GM18520 (cell line): Measurements from ENCODE around the gene RHOT1.
"Not testable (repeated sequence)": the region's sequence is repeated elsewhere in the genome, so short reads cannot be mapped to it uniquely, and the experiment has no call there.

Experiments
- ATAC-seq: cut with Tn5 transposase; IDR thresholded peaks from one replicate; pipeline ENCODE4 v1.9.1; 2021; ENCODE audit not compliant: unreplicated experiment

Gene RHOT1

GRCh38 chr17:32223703-32224102 lies 81.4 kb downstream of the RHOT1 start:
- no peak for ATAC-seq

- ATAC-seq: no peak
Measured at GRCh38 chr17:32226886-32227285, 84.6 kb downstream of the RHOT1 start.

- ATAC-seq: no peak
Measured at GRCh38 chr17:32227910-32228309, 85.6 kb downstream of the RHOT1 start.

GRCh38 chr17:32235588-32235987 lies 93.3 kb downstream of the RHOT1 start:
- no peak for ATAC-seq

- ATAC-seq: no peak
Measured at GRCh38 chr17:32239456-32239855, 97.2 kb downstream of the RHOT1 start.

GRCh38 chr17:32240750-32241149 lies 98.4 kb downstream of the RHOT1 start:
- no peak for ATAC-seq

- no peak for ATAC-seq
Measured at GRCh38 chr17:32241640-32242039, 99.3 kb downstream of the RHOT1 start.

- ATAC-seq: no peak
Measured at GRCh38 chr17:32249475-32249874, 107.2 kb downstream of the RHOT1 start.

- ATAC-seq: no peak
Measured at GRCh38 chr17:32253117-32253611, 110.9 kb downstream of the RHOT1 start.

- no peak for ATAC-seq
Measured at GRCh38 chr17:32256012-32256700, 113.9 kb downstream of the RHOT1 start.

GRCh38 chr17:32256701-32257019 lies 114.4 kb downstream of the RHOT1 start:
- ATAC-seq: no peak

- no peak for ATAC-seq
Measured at GRCh38 chr17:32258383-32259140, 116.3 kb downstream of the RHOT1 start.

GRCh38 chr17:32259586-32259985 lies 117.3 kb downstream of the RHOT1 start:
- no peak for ATAC-seq

- ATAC-seq: no peak
Measured at GRCh38 chr17:32261417-32261736, 119.1 kb downstream of the RHOT1 start.

GRCh38 chr17:32261936-32262510 lies 119.7 kb downstream of the RHOT1 start:
- ATAC-seq: no peak

GRCh38 chr17:32263515-32263914 lies 121.2 kb downstream of the RHOT1 start:
- not testable (repeated sequence) for ATAC-seq

GRCh38 chr17:32264140-32264799 lies 122.0 kb downstream of the RHOT1 start:
- ATAC-seq: no peak

GRCh38 chr17:32264823-32265191 lies 122.5 kb downstream of the RHOT1 start:
- no peak for ATAC-seq

- no peak for ATAC-seq
Measured at GRCh38 chr17:32265192-32265923, 123.1 kb downstream of the RHOT1 start, which contains the start of gene RHBDL3. RHBDL3 (plus strand) TSS chr17:32265832; CDS start chr17:32266190, 358 bp downstream.

- no peak for ATAC-seq
Measured at GRCh38 chr17:32266051-32266388, 123.7 kb downstream of the RHOT1 start.
